Smooth muscle cell (in vitro differentiated cells): Measurements from ENCODE around the gene GREB1. TPM values are rescaled to one million over a fixed set of nuclear protein-coding genes. Genes with fewer than 3 reads are reported as not detected.

ENCODE experiments used
- DNase-seq: peaks from one replicate; lab custom pipeline; 2025; ENCODE audit not compliant: unreplicated experiment; lab: John Stamatoyannopoulos, UW
- H2AFZ ChIP-seq: fragments of 200-600 bp; sonication (generic); 2 replicates; pipeline ENCODE4 v1.6.0; 2016; ENCODE audit warnings: antibody characterized with exemption, low read depth, mild to moderate bottlenecking
- H3F3A ChIP-seq: fragments of 200-600 bp; sonication (generic); 2 replicates; pipeline ENCODE4 v1.6.0; 2017; ENCODE audit warnings: antibody characterized with exemption, low read depth
- H3K27ac ChIP-seq: fragments of 200-600 bp; sonication (generic); 2 replicates; pipeline ENCODE4 v1.5.1; 2016; ENCODE audit warnings: low read depth, mild to moderate bottlenecking
- H3K27me3 ChIP-seq: fragments of 200-600 bp; sonication (generic); 2 replicates; pipeline ENCODE4 v1.6.1; 2016; ENCODE audit warnings: low read depth, mild to moderate bottlenecking
- H3K36me3 ChIP-seq: fragments of 200-600 bp; sonication (generic); 2 replicates; pipeline ENCODE4 v1.5.1; 2016; ENCODE audit warnings: low read depth
- H3K4me1 ChIP-seq: fragments of 200-600 bp; sonication (generic); 2 replicates; pipeline ENCODE4 v1.5.1; 2016; ENCODE audit warnings: low read depth
- H3K4me2 ChIP-seq: fragments of 200-600 bp; sonication (generic); 2 replicates; pipeline ENCODE4 v1.6.0; 2016; ENCODE audit warnings: mild to moderate bottlenecking
- H3K4me3 ChIP-seq: fragments of 200-600 bp; sonication (generic); 2 replicates; pipeline ENCODE4 v1.5.1; 2016; ENCODE audit warnings: mild to moderate bottlenecking
- H3K79me2 ChIP-seq: fragments of 200-600 bp; sonication (generic); 2 replicates; pipeline ENCODE4 v1.6.0; 2016; ENCODE audit warnings: low read depth, mild to moderate bottlenecking
- H3K9ac ChIP-seq: fragments of 200-600 bp; sonication (generic); 2 replicates; pipeline ENCODE4 v1.6.0; 2016; ENCODE audit warnings: low read depth
- H3K9me3 ChIP-seq: fragments of 200-600 bp; sonication (generic); replicated peaks from 2 replicates; pipeline ENCODE4 v1.5.1; 2016; ENCODE audit warnings: low read depth
- H4K20me1 ChIP-seq: fragments of 200-600 bp; sonication (generic); 2 replicates; pipeline ENCODE4 v1.6.0; 2016; ENCODE audit warnings: low read depth
- WGBS: methylation state at CpG from one replicate; pipeline ENCODE4 v1.1.7; 2016; ENCODE audit warnings: low lambda C conversion rate; 5-methylcytosine and 5-hydroxymethylcytosine counted together
- polyA plus RNA-seq: library from polyadenylated mRNA; unstranded; fragments of >200 nt; fragmentation: Nextera tagmentation; extraction: Ambion mirVana; gene quantifications from 2 replicates; pipeline ENCODE4 v1.2.1, GENCODE V29; 2016
- total RNA-seq: library from RNA; depleted of rRNA; stranded (reverse); fragments of >200 nt; gene quantifications from 2 replicates; pipeline ENCODE4 v1.2.3, GENCODE V29; 2014
- TF ChIP-seq, protein P1 (sequence below): fragments of 200-600 bp; sonication (generic); IDR thresholded peaks from 2 replicates; pipeline ENCODE4 v1.5.1; 2017; ENCODE audit warnings: borderline replicate concordance, mild to moderate bottlenecking, antibody characterized with exemption; ENCODE audit not compliant: insufficient read depth, poor library complexity, severe bottlenecking

Gene GREB1
- total and polyA plus RNA-seq, 2 experiments from 2014 or later: 1.7 to 4.3 TPM

DNA sequence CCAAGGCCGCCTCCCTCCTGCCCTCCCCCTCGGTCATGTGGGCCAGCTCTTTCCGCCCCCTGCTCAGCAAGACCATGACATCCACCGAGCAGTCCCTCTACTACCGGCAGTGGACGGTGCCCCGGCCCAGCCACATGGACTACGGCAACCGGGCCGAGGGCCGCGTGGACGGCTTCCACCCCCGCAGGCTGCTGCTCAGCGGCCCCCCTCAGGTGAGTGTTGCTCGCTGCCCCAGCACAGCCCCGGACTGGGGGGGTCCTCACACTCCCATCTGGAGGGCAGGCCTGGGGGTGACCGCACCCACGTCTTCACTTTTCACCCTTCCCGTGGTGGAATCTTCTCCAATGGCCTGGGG lies 84.8 kb downstream of the GREB1 start:
- Histone ChIP-seq H3K9me3 (no peaks in the 10 kb centered on the region), H3K4me3 (no peak overlapping the region), H3K4me1 (no peaks in the 10 kb centered on the region), H4K20me1 (no peaks in the 10 kb centered on the region), H3K4me2 (no peak overlapping the region), H3F3A (no peaks in the 10 kb centered on the region), H3K36me3 (no peaks in the 10 kb centered on the region), H2AFZ (no peak overlapping the region), H3K79me2 (no peaks in the 10 kb centered on the region), H3K27me3 (no peaks in the 10 kb centered on the region), H3K9ac (no peak overlapping the region), H3K27ac (no peak overlapping the region)
- WGBS: 95% methylated on average over 20 of the region's 20 CpGs
- TF ChIP-seq, protein P1, sequence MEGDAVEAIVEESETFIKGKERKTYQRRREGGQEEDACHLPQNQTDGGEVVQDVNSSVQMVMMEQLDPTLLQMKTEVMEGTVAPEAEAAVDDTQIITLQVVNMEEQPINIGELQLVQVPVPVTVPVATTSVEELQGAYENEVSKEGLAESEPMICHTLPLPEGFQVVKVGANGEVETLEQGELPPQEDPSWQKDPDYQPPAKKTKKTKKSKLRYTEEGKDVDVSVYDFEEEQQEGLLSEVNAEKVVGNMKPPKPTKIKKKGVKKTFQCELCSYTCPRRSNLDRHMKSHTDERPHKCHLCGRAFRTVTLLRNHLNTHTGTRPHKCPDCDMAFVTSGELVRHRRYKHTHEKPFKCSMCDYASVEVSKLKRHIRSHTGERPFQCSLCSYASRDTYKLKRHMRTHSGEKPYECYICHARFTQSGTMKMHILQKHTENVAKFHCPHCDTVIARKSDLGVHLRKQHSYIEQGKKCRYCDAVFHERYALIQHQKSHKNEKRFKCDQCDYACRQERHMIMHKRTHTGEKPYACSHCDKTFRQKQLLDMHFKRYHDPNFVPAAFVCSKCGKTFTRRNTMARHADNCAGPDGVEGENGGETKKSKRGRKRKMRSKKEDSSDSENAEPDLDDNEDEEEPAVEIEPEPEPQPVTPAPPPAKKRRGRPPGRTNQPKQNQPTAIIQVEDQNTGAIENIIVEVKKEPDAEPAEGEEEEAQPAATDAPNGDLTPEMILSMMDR: no peak
- no peak for DNase-seq

DNA sequence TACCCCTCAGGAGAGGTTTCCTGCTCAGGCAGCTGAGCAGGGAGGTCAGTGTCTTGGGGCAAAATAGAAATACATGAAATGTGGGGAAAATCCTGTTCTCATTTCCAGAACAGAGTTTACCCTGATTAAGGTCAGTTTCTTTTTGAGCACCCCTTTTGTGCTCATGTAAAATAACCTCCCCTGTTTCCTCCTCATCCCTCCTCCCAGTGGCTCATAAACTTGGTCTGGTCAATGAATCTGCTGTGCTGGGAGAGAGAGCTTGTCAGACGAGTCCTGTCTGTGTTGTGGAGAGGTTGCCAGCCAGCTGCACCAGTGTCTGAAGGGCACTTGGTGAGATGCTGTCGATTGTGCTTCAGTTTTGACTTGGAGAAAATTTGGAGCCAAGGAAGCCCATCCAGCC lies 87.6 kb downstream of the GREB1 start:
- no peaks in the 10 kb centered on the region for H3K27me3 ChIP-seq
- no peak overlapping the region for H2AFZ ChIP-seq
- H3K4me2 ChIP-seq: no peak overlapping the region
- H3K36me3 ChIP-seq: no peaks in the 10 kb centered on the region
- DNase-seq: no peak
- no peak overlapping the region for H3K27ac ChIP-seq
- H3K4me3 ChIP-seq: no peak overlapping the region
- H3K4me1 ChIP-seq: no peaks in the 10 kb centered on the region
- H4K20me1 ChIP-seq: no peaks in the 10 kb centered on the region
- H3K79me2 ChIP-seq: no peaks in the 10 kb centered on the region
- H3K9me3 ChIP-seq: no peaks in the 10 kb centered on the region
- no peak overlapping the region for H3K9ac ChIP-seq
- WGBS: 62% methylated on average over 2 of the region's 2 CpGs
- TF ChIP-seq, protein P1: no peak
- no peaks in the 10 kb centered on the region for H3F3A ChIP-seq

DNA sequence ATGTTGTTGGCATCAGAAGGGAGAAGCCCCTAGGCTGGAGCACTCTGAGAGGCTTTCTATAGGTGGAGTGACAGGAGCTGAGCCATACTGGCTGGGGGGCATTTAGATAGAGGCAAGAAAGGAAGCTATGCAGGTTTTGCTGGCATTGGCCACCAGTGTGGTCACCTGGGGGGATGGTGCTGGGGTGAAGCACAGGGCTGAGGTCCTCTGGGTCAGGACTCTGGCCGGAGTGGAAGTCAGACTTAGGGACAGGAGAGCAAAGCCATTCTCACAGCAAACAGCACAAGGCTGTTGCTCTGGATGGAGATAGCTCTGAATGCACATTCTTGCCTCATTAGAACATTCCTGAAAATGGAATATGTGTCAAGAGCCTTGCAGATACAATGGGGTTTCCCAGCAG lies 88.8 kb downstream of the GREB1 start:
- H3K36me3 ChIP-seq: no peaks in the 10 kb centered on the region
- H3K9ac ChIP-seq: no peak overlapping the region
- H3F3A ChIP-seq: no peaks in the 10 kb centered on the region
- no peak overlapping the region for H3K27ac ChIP-seq
- no peaks in the 10 kb centered on the region for H3K79me2 ChIP-seq
- no peaks in the 10 kb centered on the region for H4K20me1 ChIP-seq
- no peak overlapping the region for H2AFZ ChIP-seq
- TF ChIP-seq, protein P1: no peak
- no peak overlapping the region for H3K4me3 ChIP-seq
- no peak for DNase-seq
- no peak overlapping the region for H3K4me2 ChIP-seq
- no peaks in the 10 kb centered on the region for H3K27me3 ChIP-seq
- 88% methylated on average over 1 of the region's 1 CpG for WGBS
- no peaks in the 10 kb centered on the region for H3K9me3 ChIP-seq
- no peaks in the 10 kb centered on the region for H3K4me1 ChIP-seq

DNA sequence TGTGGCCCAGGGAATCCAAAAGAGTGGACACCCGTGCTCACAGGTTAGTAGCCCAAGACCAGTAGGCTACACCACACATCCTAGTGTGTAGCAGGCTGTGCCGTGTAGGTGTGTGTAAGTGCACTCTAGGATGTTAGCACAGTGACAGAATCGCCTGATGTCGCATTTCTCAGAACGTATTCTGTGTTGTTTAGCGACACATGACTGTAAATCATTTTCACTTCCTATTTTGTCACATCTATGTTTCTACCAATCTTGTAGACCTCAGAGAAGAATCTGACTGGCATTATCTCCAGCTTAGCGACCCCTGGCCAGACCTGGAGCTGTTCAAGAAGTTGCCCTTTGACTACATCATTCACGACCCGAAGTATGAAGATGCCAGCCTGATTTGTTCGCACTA lies 91.0 kb downstream of the GREB1 start:
- H3K9me3 ChIP-seq: no peaks in the 10 kb centered on the region
- no peak for DNase-seq
- H3K79me2 ChIP-seq: no peaks in the 10 kb centered on the region
- H3K27me3 ChIP-seq: no peaks in the 10 kb centered on the region
- no peaks in the 10 kb centered on the region for H3K36me3 ChIP-seq
- no peak overlapping the region for H3K4me3 ChIP-seq
- H4K20me1 ChIP-seq: no peaks in the 10 kb centered on the region
- no peaks in the 10 kb centered on the region for H3K4me1 ChIP-seq
- H2AFZ ChIP-seq: no peak overlapping the region
- H3K4me2 ChIP-seq: no peak overlapping the region
- TF ChIP-seq, protein P1: no peak
- no peaks in the 10 kb centered on the region for H3F3A ChIP-seq
- 97% methylated on average over 10 of the region's 10 CpGs for WGBS
- no peak overlapping the region for H3K9ac ChIP-seq
- no peak overlapping the region for H3K27ac ChIP-seq
